ENCODE measurements around the gene BSG.

BSG gene

DNA sequence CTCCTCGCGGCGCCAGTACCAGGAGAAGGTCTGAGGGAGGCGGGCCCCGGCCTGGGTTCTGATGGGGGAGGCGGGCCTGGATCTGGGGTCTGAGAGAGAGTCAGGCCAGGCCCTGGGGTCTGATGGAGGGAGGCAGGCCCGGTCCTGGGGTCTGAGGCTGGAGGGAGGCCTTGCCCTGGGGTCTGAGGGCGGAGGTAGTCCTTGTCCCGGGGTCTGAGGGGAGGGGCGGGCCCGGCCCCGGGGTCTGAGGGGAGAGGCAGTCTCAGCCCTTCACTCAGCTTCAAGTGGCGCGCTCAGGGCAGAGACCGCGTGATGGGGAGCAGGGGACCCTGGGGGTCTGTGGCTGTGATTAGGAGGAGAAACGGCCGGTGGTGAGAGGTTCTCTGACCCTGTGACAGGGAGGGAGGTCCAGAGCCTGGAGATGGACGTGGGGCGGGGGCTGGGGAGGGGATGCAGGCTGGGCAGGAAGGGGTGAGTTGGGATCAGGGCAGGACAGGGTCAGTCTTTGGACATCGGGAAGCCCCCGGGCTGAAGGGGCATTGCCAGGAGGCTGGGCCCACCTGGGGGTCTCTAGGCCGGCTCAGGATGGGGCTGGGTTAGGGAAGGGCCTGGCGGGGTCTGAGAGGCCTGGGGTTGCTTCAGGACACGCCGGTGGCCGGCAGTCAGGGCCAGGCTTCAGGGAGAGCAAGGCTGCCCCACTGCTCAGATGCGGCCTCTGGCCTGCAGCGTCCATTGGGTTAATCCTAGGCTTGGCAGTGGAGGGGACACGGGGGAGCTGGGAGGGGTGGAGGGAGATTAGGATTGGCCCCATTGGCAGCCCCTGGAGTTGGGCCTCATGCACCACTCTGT is 36.0 kb downstream of the BSG start:
- Histone ChIP-seq H3K4me1 (ENCODE audit: insufficient read depth, low read length, poor library complexity, severe bottlenecking) (no peaks in the 10 kb centered on the region), H3K4me3 (ENCODE audit: low read length, poor library complexity, severe bottlenecking) (no peak overlapping the region), H3K9ac (ENCODE audit: low read depth, low read length, poor library complexity, severe bottlenecking) (no peak overlapping the region), H4K20me1 (ENCODE audit: insufficient read depth, low read length, poor library complexity, severe bottlenecking) (no peaks in the 10 kb centered on the region), H3K9me2 (replicated peaks; ENCODE audit: low read depth, low read length) (no peaks in the 10 kb centered on the region), H2AFZ (ENCODE audit: low read length) (no peak overlapping the region), H3F3A (ENCODE audit: low read depth) (no peaks in the 10 kb centered on the region), H3K9me3 (ENCODE audit: insufficient read depth, low read depth, low read length) (no peaks in the 10 kb centered on the region), H3K4me2 (ENCODE audit: low read depth, low read length, poor library complexity, severe bottlenecking) (no peak overlapping the region), H3K79me2 (ENCODE audit: insufficient read depth, low read length) (no peaks in the 10 kb centered on the region), H3K36me3 (ENCODE audit: insufficient read depth, low read length) (no peaks in the 10 kb centered on the region), H3K27me3 (ENCODE audit: insufficient read depth, low read length, poor library complexity, severe bottlenecking) (no peaks in the 10 kb centered on the region)
- no peak for TF ChIP-seq EZH2phosphoT487 (IDR thresholded peaks at IDR 0.05; ENCODE audit: borderline replicate concordance)
- TF ChIP-seq, protein P1, sequence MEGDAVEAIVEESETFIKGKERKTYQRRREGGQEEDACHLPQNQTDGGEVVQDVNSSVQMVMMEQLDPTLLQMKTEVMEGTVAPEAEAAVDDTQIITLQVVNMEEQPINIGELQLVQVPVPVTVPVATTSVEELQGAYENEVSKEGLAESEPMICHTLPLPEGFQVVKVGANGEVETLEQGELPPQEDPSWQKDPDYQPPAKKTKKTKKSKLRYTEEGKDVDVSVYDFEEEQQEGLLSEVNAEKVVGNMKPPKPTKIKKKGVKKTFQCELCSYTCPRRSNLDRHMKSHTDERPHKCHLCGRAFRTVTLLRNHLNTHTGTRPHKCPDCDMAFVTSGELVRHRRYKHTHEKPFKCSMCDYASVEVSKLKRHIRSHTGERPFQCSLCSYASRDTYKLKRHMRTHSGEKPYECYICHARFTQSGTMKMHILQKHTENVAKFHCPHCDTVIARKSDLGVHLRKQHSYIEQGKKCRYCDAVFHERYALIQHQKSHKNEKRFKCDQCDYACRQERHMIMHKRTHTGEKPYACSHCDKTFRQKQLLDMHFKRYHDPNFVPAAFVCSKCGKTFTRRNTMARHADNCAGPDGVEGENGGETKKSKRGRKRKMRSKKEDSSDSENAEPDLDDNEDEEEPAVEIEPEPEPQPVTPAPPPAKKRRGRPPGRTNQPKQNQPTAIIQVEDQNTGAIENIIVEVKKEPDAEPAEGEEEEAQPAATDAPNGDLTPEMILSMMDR (conservative IDR thresholded peaks at IDR 0.05; ENCODE audit: low read length), result no peak

DNA sequence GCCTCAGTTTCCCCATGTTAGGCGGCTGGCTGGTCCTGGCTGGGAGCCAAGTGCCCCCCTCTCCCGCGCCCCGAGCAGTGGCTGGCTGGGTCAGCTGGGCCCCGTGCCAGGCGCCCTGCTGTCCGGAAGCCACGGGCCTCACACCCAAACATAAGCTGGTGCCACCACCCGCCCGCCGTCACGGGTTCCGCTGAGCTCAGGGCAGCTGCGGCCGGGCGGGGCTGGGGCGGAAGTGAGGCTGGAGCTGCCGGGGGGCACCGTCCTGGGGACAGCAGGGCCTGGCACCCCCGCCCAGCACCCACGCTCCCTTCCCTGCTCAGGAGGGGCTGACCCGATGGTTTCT is 36.6 kb downstream of the BSG start:
- Histone ChIP-seq H3F3A (ENCODE audit: low read depth) (no peaks in the 10 kb centered on the region), H3K4me3 (ENCODE audit: low read length, poor library complexity, severe bottlenecking) (no peak overlapping the region), H3K79me2 (ENCODE audit: insufficient read depth, low read length) (no peaks in the 10 kb centered on the region), H3K36me3 (ENCODE audit: insufficient read depth, low read length) (no peaks in the 10 kb centered on the region), H2AFZ (ENCODE audit: low read length) (no peak overlapping the region), H4K20me1 (ENCODE audit: insufficient read depth, low read length, poor library complexity, severe bottlenecking) (no peaks in the 10 kb centered on the region), H3K9me2 (replicated peaks; ENCODE audit: low read depth, low read length) (no peaks in the 10 kb centered on the region), H3K27me3 (ENCODE audit: insufficient read depth, low read length, poor library complexity, severe bottlenecking) (no peaks in the 10 kb centered on the region), H3K9me3 (ENCODE audit: insufficient read depth, low read depth, low read length) (no peaks in the 10 kb centered on the region), H3K4me1 (ENCODE audit: insufficient read depth, low read length, poor library complexity, severe bottlenecking) (no peaks in the 10 kb centered on the region), H3K4me2 (ENCODE audit: low read depth, low read length, poor library complexity, severe bottlenecking) (no peak overlapping the region), H3K9ac (ENCODE audit: low read depth, low read length, poor library complexity, severe bottlenecking) (no peak overlapping the region)
- TF ChIP-seq EZH2phosphoT487 (IDR thresholded peaks at IDR 0.05; ENCODE audit: borderline replicate concordance), result no peak
- TF ChIP-seq, protein P1 (conservative IDR thresholded peaks at IDR 0.05; ENCODE audit: low read length), result no peak

DNA sequence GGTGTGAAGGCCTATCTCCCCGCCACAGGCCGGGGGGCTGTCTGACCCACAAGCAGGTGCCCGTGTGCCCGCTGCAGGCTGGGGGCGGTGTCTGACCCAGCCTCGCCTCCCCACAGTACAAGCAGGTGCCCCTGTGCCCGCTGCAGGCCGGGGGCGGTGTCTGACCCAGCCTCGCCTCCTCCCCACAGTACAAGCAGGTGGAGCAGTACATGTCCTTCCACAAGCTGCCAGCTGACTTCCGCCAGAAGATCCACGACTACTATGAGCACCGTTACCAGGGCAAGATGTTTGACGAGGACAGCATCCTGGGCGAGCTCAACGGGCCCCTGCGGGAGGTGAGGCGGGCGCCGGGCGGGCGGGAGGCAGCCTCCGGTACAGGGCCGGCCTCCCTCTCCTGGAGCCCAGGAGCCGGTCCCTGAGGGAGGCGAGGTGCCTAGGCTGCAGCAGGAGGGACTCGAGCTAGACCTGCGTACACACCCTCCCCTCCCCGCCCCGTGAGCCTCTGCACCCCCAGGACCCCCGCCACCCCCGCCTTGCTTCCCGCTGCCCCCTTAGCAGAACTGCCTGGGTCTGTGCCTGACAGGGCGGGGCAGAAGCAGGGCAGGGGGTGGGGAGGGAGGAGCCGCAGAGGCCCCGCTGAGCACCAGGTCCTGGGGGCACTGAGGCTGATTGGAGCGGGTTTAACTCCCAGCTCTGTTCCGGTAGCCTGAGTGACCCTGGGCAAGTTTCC is 37.8 kb downstream of the BSG start:
- no peaks in the 10 kb centered on the region for H3K9me3 ChIP-seq (ENCODE audit: insufficient read depth, low read depth, low read length)
- H3K9ac ChIP-seq (ENCODE audit: low read depth, low read length, poor library complexity, severe bottlenecking), result peak overlapping the region; percentile 50
- peak overlapping the region; percentile 75 for H2AFZ ChIP-seq (ENCODE audit: low read length)

More for the DNA sequence above, 37.8 kb downstream of the BSG start:
- Histone ChIP-seq H3K4me2 (ENCODE audit: low read depth, low read length, poor library complexity, severe bottlenecking) (peak overlapping the region; percentile 64), H3K79me2 (ENCODE audit: insufficient read depth, low read length) (no peaks in the 10 kb centered on the region), H3F3A (ENCODE audit: low read depth) (no peaks in the 10 kb centered on the region), H3K4me1 (ENCODE audit: insufficient read depth, low read length, poor library complexity, severe bottlenecking) (no peaks in the 10 kb centered on the region), H3K27me3 (ENCODE audit: insufficient read depth, low read length, poor library complexity, severe bottlenecking) (no peaks in the 10 kb centered on the region), H3K36me3 (ENCODE audit: insufficient read depth, low read length) (no peaks in the 10 kb centered on the region), H3K4me3 (ENCODE audit: low read length, poor library complexity, severe bottlenecking) (peak overlapping the region; percentile 67), H3K9me2 (replicated peaks; ENCODE audit: low read depth, low read length) (no peaks in the 10 kb centered on the region), H4K20me1 (ENCODE audit: insufficient read depth, low read length, poor library complexity, severe bottlenecking) (no peaks in the 10 kb centered on the region)
- TF ChIP-seq, protein P1 (conservative IDR thresholded peaks at IDR 0.05; ENCODE audit: low read length), result no peak
- TF ChIP-seq EZH2phosphoT487 (IDR thresholded peaks at IDR 0.05; ENCODE audit: borderline replicate concordance), result no peak

Data from Loucy (cell line).